HepG2 (cell line): ENCODE measurements around the gene CRIP1. TPM values are rescaled to one million over a fixed set of nuclear protein-coding genes. Genes with fewer than 3 reads are reported as not detected.

Experiments used
- ATAC-seq: fragments of 200-7000 bp; cut with Tn5 transposase; 3 replicates; pipeline ENCODE4 v1.9.1; 2020; ENCODE audit warnings: mild to moderate bottlenecking, moderate library complexity
- BruUV-seq: library from RNA; stranded (reverse); fragments of 400-500 nt; replicated peaks from 2 replicates; lab custom pipeline; 2021; lab: Mats Ljungman, UMichigan
- CTCF ChIA-PET: fragments of 300-600 bp; formaldehyde crosslinking; extraction: SDS; loops from one replicate; lab custom pipeline; 2021; ENCODE audit warnings: low total read pairs, inconsistent platforms, low intra/inter-chr PET ratio; lab: Yijun Ruan, JAX
- POLR2A ChIA-PET: fragments of 350-600 bp; sonication (Branson Sonifier 250); formaldehyde crosslinking; loops from one replicate; lab custom pipeline; 2020; ENCODE audit warnings: antibody characterized with exemption, inconsistent platforms; lab: Yijun Ruan, JAX
- DNase-seq: peaks from one replicate; pipeline ENCODE4 v3.0.0-alpha.2; 2015; ENCODE audit warnings: low spot score
- FAIRE-seq: peaks from 3 replicates; lab custom pipeline; 2011; peaks lifted over from hg19 to GRCh38; lab: Jason Lieb, UNC
- H2AFZ ChIP-seq: one replicate; pipeline ENCODE4 v1.6.1; 2011; ENCODE audit warnings: low read length, inconsistent platforms
- H3K27ac ChIP-seq: fragments of 300-600 bp; 3 replicates; pipeline ENCODE4 v1.8.0; 2011; ENCODE audit warnings: mixed run types, mild to moderate bottlenecking, mixed read lengths, low read length, inconsistent platforms; ENCODE audit not compliant: insufficient read depth; ENCODE audit errors: extremely low read length
- H3K27me3 ChIP-seq, 2 experiments: fragments of 200-600 bp in 1 of 2; 2 replicates in 1 of 2; 3 replicates in 1 of 2; pipeline versions ENCODE4 v1.6.0 to v1.8.0; 2011; ENCODE audit warnings: low read length in 2 of 2, mild to moderate bottlenecking in 2 of 2, moderate library complexity in 2 of 2, inconsistent platforms in 1 of 2; ENCODE audit not compliant: insufficient read depth in 2 of 2, control insufficient read depth in 1 of 2
- H3K36me3 ChIP-seq, 2 experiments: fragments of 200-600 bp in 1 of 2; replicated peaks in 1 of 2; 2 replicates in 1 of 2; 3 replicates in 1 of 2; pipeline versions ENCODE4 v1.5.1 to v1.8.0; 2011; ENCODE audit warnings: low read length in 2 of 2, inconsistent platforms in 1 of 2; ENCODE audit not compliant: insufficient read depth in 2 of 2, control insufficient read depth in 1 of 2
- H3K4me1 ChIP-seq: 2 replicates; pipeline ENCODE4 v1.5.1; 2012; ENCODE audit warnings: low read length, inconsistent platforms; ENCODE audit not compliant: insufficient read depth
- H3K4me2 ChIP-seq: 2 replicates; pipeline ENCODE4 v1.6.0; 2011; ENCODE audit warnings: low read depth, low read length, inconsistent platforms
- H3K4me3 ChIP-seq, 3 experiments: fragments of 200-600 bp in 1 of 3; sonication (generic), shearing (Covaris generic) in 1 of 3; replicated peaks in 1 of 3; 2 replicates each; pipeline ENCODE4 v1.5.1; 2011 to 2016; ENCODE audit warnings: low read length in 3 of 3, inconsistent platforms in 2 of 3, low read depth in 2 of 3, mild to moderate bottlenecking in 2 of 3, control low read depth in 1 of 3, mixed read lengths in 1 of 3; ENCODE audit not compliant: insufficient read depth in 1 of 3
- H3K79me2 ChIP-seq: one replicate; pipeline ENCODE4 v1.6.1; 2011; ENCODE audit warnings: low read length, inconsistent platforms; ENCODE audit not compliant: insufficient read depth
- H3K9ac ChIP-seq: 2 replicates; pipeline ENCODE4 v1.6.0; 2011; ENCODE audit warnings: mild to moderate bottlenecking, low read depth, low read length, inconsistent platforms; ENCODE audit not compliant: insufficient read depth
- H3K9me3 ChIP-seq: 2 replicates; pipeline ENCODE4 v1.5.1; 2012; ENCODE audit warnings: mild to moderate bottlenecking, low read length
- H4K20me1 ChIP-seq: 2 replicates; pipeline ENCODE4 v1.6.0; 2011; ENCODE audit warnings: inconsistent platforms, mild to moderate bottlenecking, low read length, moderate library complexity; ENCODE audit not compliant: insufficient read depth
- AGO2 ChIP-seq: fragments of 200-400 bp; formaldehyde crosslinking; optimal IDR thresholded peaks from 2 replicates; pipeline ENCODE3; 2017; ENCODE audit warnings: mild to moderate bottlenecking, low read depth, low read length, moderate library complexity
- AKAP8 ChIP-seq: sonication (generic); formaldehyde crosslinking; IDR thresholded peaks from 2 replicates; pipeline ENCODE4 v1.5.1; 2020; ENCODE audit warnings: mild to moderate bottlenecking, missing genetic modification reagents
- BRD4 ChIP-seq: sonication (generic); formaldehyde crosslinking; IDR thresholded peaks from 2 replicates; pipeline ENCODE4 v1.4.0; 2020; ENCODE audit warnings: missing genetic modification reagents
- EED ChIP-seq: sonication (generic); formaldehyde crosslinking; IDR thresholded peaks from 2 replicates; pipeline ENCODE4 v1.5.0; 2020; ENCODE audit warnings: mild to moderate bottlenecking, missing genetic modification reagents
- ETV6 ChIP-seq: sonication (generic); formaldehyde crosslinking; conservative IDR thresholded peaks from 2 replicates; pipeline ENCODE4 v1.4.0; 2020; ENCODE audit warnings: missing genetic modification reagents
- HHEX ChIP-seq: IDR thresholded peaks from 2 replicates; pipeline ENCODE4 v1.6.1; 2016; ENCODE audit warnings: control low read depth
- RBM22 ChIP-seq: fragments of 200-400 bp; formaldehyde crosslinking; optimal IDR thresholded peaks from 2 replicates; pipeline ENCODE3; 2017; ENCODE audit warnings: mild to moderate bottlenecking, low read length, moderate library complexity
- RFX5 ChIP-seq: IDR thresholded peaks from 2 replicates; pipeline ENCODE4 v1.6.1; 2011; ENCODE audit warnings: low read depth, low read length, improper control_type of control experiment
- TARDBP ChIP-seq: sonication (generic); formaldehyde crosslinking; IDR thresholded peaks from 2 replicates; pipeline ENCODE4 v1.8.0; 2022; ENCODE audit warnings: mild to moderate bottlenecking, missing genetic modification reagents
- ZNF839 ChIP-seq: sonication (generic); formaldehyde crosslinking; IDR thresholded peaks from 2 replicates; pipeline ENCODE4 v1.4.0; 2020; ENCODE audit warnings: missing genetic modification reagents, mild to moderate bottlenecking, borderline replicate concordance
- WGBS: methylation state at CpG from one replicate; pipeline ENCODE4 v1.1.6; 2017; ENCODE audit warnings: low lambda C conversion rate; 5-methylcytosine and 5-hydroxymethylcytosine counted together
- in situ Hi-C: cut with HindIII; loops from 2 replicates; pipeline ENCODE4 v1.10.0; 2017; ENCODE audit warnings: low pct_unique_long_range_greater_than_20kb; ENCODE audit not compliant: extremely low pct_ligation_motif_present
- intact Hi-C: fragments of 100-400 bp; cut with micrococcal nuclease; formaldehyde crosslinking; loops from one replicate; pipeline ENCODE4 v1.10.0; 2022; ENCODE audit not compliant: unreplicated experiment
- polyA plus RNA-seq, 8 experiments: library from polyadenylated mRNA; depleted of rRNA in 3 of 8; stranded (reverse) in 7 of 8; unstranded in 1 of 8; fragments of >200 nt; fragmentation: Illumina TruSeq in 4 of 8; extraction: Trizol in 4 of 8; gene quantifications; 2 replicates each; pipeline versions ENCODE4 v1.2.1 to v1.2.3, GENCODE V29; 2011 to 2016; ENCODE audit warnings: low read depth in 4 of 8, missing spikeins in 1 of 8, mixed read lengths in 1 of 8; ENCODE audit not compliant: insufficient read depth in 1 of 8
- total RNA-seq, 5 experiments: library from RNA; depleted of rRNA; stranded (reverse); fragments of >200 nt; fragmentation: Illumina TruSeq; extraction: Trizol; gene quantifications; 2 replicates each; pipeline ENCODE4 v1.2.3, GENCODE V29; 2016; ENCODE audit warnings: low read depth in 1 of 5
- TF ChIP-seq, protein P1 (sequence below): sonication (generic); formaldehyde crosslinking; IDR thresholded peaks from 2 replicates; pipeline ENCODE4 v1.4.0; 2020; ENCODE audit warnings: missing genetic modification reagents, low read depth, mild to moderate bottlenecking, borderline replicate concordance

CRIP1 gene
- total and polyA plus RNA-seq, 2 of the 13 experiments (the other 11 are each of a cell fraction or from before 2014, with no cell fraction given) = 53.9 to 59.5 TPM

DNA sequence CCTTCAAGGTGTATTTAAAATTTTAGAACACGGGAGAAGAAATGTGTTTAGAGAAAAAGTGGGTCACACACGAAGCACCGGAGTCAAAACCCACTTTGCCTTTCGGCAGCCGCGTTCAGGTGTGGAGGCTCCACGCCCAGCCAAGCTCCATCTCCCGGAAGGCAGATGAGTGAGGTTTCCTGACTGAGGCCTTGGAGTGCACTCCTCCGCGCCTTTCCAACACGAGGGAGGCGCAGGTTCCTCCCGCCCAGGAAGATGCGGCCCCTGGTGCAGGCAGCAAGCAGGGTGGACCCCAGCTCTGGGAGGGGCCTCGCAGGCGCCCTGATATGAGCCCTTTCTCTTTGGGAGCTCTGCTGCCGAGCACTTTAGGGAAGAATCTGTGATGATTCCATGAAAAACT is 44.6 kb upstream of the CRIP1 start (continued):
- TF ChIP-seq TARDBP = no peak
- TF ChIP-seq ETV6 (CRISPR knock-in tag) = no peak
- no peak for TF ChIP-seq RFX5
- TF ChIP-seq BRD4 (CRISPR knock-in tag) = no peak
- no peak for TF ChIP-seq EED (CRISPR knock-in tag)

DNA sequence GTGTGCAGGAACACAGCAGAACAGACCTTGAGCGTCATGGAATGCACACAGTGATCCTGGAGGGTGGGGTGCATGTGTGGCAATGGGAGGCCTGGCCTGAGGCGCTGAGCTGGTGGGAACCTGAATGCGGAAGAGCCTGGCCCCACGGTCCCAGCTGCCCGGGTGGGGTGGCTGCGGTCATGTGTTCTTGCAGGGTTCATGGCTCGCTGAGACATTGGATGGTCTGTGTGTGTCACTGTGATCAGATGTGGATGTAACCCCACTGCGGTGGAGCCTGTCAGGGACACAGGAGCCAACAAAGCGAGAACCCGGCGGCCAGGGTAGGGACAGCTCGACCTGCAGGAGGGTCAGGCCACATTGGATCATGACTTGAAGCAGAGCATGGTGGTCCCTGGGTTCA is 43.9 kb upstream of the CRIP1 start:
- no peaks in the 10 kb centered on the region for H3K9me3 ChIP-seq
- POLR2A ChIA-PET = no interaction called here
- H3K4me2 ChIP-seq = no peak overlapping the region
- no peaks in the 10 kb centered on the region for H3K27me3 ChIP-seq
- no peak overlapping the region for H3K4me3 ChIP-seq
- in situ Hi-C loops = no loop called here
- no peak for DNase-seq
- intact Hi-C loops = no loop called here
- no peak for ATAC-seq
- CTCF ChIA-PET = no interaction called here
- peak; percentile 69 for TF ChIP-seq RBM22
- TF ChIP-seq, protein P1, sequence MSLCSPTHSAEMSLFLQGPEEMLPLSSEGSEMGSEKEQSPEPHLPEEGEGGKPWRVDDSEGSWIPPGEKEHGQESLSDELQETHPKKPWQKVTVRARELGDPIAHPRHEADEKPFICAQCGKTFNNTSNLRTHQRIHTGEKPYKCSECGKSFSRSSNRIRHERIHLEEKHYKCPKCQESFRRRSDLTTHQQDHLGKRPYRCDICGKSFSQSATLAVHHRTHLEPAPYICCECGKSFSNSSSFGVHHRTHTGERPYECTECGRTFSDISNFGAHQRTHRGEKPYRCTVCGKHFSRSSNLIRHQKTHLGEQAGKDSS = no peak
- TF ChIP-seq AKAP8 (CRISPR knock-in tag) = peak; percentile 56; the same call in 1 of the 2 replicates
- no peak for TF ChIP-seq ZNF839 (CRISPR knock-in tag)
- TF ChIP-seq AGO2 = peak; percentile 73
- no peak for TF ChIP-seq HHEX (CRISPR knock-in tag)
- H3K4me1 ChIP-seq = peaks cover 14% of the 10 kb centered on the region
- H3K36me3 ChIP-seq = peaks cover 10 to 32% of the 10 kb centered on the region in 2 experiments
- FAIRE-seq = no peak
- 86% methylated on average over 11 of the region's 12 CpGs for WGBS
- BruUV-seq = no TSS peak
- H2AFZ ChIP-seq = no peak overlapping the region
- no peaks in the 10 kb centered on the region for H4K20me1 ChIP-seq
- no peak overlapping the region for H3K9ac ChIP-seq
- no peak overlapping the region for H3K27ac ChIP-seq
- H3K79me2 ChIP-seq = peaks cover 3% of the 10 kb centered on the region
